ENCODE measurements around the gene SMIM13. TPM values are rescaled to one million over a fixed set of nuclear protein-coding genes. Genes with fewer than 3 reads are reported as not detected.
A peak's percentile ranks its signal among the peaks of the same experiment; 100 is the strongest.
"Not testable (repeated sequence)": the region's sequence is repeated elsewhere in the genome, so short reads cannot be mapped to it uniquely, and the experiment has no call there.

The SMIM13 gene
- polyA plus RNA-seq, 2 of the 4 experiments (the other 2 are of a cell fraction), result 12.7 to 12.8 TPM

DNA sequence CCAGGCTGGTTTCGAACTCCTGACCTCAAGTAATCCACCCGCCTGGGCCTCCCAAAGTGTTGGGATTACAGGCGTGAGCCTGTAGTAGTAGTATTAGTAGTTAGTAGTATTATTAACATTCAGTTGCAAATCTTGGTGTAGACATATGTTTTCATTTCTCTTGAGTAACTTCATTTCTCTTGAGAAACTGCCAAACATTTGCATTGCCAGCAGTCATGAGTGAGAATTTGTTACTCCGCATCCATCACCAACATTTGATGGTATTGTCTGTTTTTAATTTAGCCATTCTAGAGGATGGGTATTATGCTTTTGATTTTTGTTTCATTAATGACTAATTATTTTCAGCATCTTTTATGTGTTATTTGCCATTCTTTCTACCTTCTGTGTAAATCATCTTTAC, 19.4 kb downstream of the SMIM13 start:
- H3K27ac ChIP-seq, result no peak overlapping the region
- CTCF ChIA-PET, result no interaction called here
- peaks cover 13% of the 10 kb centered on the region; the same call in 2 of the 3 replicates for H3K4me1 ChIP-seq
- H3K4me2 ChIP-seq, result no peak overlapping the region
- TF ChIP-seq RAD21 (conservative IDR thresholded peaks at IDR 0.05 in 1 of 2, IDR thresholded peaks at IDR 0.05 in 1 of 2) (no peak), JUNB (IDR thresholded peaks at IDR 0.05) (no peak), PHF8 (IDR thresholded peaks at IDR 0.05; ENCODE audit: borderline replicate concordance, low read depth) (no peak), SREBF2 (IDR thresholded peaks at IDR 0.05) (no peak), FOSL2 (IDR thresholded peaks at IDR 0.05) (no peak), FOSL2 (CRISPR knock-in tag; IDR thresholded peaks at IDR 0.05) (no peak), KDM5A (IDR thresholded peaks at IDR 0.05) (no peak), KDM1A (IDR thresholded peaks at IDR 0.05; ENCODE audit: low read depth) (no peak), CHD2 (IDR thresholded peaks at IDR 0.05; ENCODE audit: low read length, partially characterized antibody) (no peak)
- POLR2A ChIA-PET, result no interaction called here
- H3K9me3 ChIP-seq, result no peaks in the 10 kb centered on the region
- ATAC-seq (no peak), DNase-seq (ENCODE audit: low read depth in 1 of 2, low spot score in 1 of 2) (no peak), FAIRE-seq (no peak)
- H3K4me3 ChIP-seq, result no peak overlapping the region
- WGBS (ENCODE audit: missing lambda C conversion rate), result 94% methylated on average over 4 of the region's 4 CpGs

DNA sequence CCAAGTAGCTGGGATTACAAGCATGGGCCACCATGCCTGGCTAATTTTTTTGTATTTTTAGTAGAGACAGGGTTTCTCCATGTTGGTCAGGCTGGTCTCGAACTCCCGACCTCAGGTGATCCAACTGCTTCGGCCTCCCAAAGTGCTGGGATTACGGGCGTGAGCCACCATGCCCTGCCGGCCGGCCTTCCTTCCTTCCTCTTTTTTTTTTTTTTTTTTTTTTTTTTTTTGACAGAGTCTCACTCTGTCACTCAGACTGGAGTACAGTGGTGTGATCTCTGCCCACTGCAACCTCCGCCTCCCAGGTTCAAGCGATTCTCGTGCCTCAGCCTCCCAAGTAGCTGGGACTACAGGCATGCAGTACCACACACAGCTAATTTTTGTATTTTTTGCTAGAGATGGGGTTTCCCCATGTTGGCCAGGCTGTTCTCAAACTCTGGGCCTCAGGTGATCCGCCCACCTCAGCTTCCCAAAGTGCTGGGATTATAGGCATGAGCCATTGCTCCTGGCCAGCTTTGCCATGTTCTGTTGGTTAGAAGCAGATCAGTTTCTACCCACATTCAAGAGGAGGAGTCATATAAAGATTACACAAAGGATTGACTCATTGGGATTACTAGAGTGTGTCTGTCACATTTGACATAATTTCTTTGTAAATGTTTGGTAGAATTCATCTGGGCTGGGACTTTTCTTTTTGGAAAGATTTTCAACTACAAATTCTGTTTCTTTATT, 22.3 kb downstream of the SMIM13 start:
- POLR2A ChIA-PET; H3K4me3 ChIP-seq; FAIRE-seq; H3K9me3 ChIP-seq; H3K27ac ChIP-seq; TF ChIP-seq FOSL2 (IDR thresholded peaks at IDR 0.05): not testable (repeated sequence)
- H3K4me1 ChIP-seq, result peaks cover 29% of the 10 kb centered on the region
- peak overlapping the region; percentile 6; the same call in 2 of the 3 replicates for H3K4me2 ChIP-seq
- CTCF ChIA-PET, result interaction anchor here (0.9 to 2.8 kb wide), 2 partner anchors 12 to 22 kb away, joined by 3 to 11 read pairs; partner anchors contain the start of gene SMIM13
- peak; percentile 25 to 41 for DNase-seq (ENCODE audit: low read depth in 1 of 2, low spot score in 1 of 2)
- peak; percentile 73 to 82; a peak in 4 of 6 replicates for ATAC-seq
- WGBS (ENCODE audit: missing lambda C conversion rate), result 95% methylated on average over 11 of the region's 11 CpGs
- peak; percentile 33; the same call in 1 of the 2 replicates for TF ChIP-seq FOSL2 (CRISPR knock-in tag; IDR thresholded peaks at IDR 0.05)

DNA sequence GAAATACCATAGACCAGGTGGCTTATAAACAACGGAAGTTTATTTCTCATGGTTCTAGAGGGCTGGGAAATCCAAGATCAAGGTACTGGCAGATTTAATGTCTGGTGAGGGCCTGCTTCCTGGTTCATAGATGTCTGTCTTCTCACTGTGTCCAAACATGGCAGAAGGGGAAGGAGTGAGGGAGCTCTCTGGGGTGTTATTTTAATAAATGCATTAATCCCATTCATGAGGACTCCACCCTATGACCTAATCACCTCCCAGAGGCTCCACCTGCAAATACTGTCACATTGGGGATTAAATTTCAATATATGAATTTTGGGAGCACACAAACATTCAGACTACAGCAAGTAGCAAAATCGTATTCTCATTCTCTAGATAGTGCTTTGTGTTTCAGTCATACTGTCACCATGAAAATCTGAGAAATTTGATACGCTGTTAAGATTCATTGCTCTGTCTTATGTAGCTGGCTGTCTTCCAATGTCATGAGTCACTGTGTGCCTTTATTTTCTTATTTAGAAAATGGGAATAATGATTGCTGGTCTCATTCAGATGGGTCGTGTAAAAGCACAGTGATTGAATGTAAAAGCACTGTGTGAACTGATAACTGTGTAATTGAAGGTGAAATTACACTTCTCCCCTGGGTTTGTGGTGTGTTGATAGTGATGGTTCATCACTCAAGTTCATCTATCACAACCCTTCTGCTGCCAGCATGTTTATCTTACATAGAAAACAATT, 26.8 kb downstream of the SMIM13 start:
- 0 out of 6 replicates have a peak overlapping the region, but pooled peaks of 1 of the 2 experiments have one; percentile 28 for H3K27ac ChIP-seq
- no peak overlapping the region for H3K4me3 ChIP-seq
- TF ChIP-seq, protein P1, sequence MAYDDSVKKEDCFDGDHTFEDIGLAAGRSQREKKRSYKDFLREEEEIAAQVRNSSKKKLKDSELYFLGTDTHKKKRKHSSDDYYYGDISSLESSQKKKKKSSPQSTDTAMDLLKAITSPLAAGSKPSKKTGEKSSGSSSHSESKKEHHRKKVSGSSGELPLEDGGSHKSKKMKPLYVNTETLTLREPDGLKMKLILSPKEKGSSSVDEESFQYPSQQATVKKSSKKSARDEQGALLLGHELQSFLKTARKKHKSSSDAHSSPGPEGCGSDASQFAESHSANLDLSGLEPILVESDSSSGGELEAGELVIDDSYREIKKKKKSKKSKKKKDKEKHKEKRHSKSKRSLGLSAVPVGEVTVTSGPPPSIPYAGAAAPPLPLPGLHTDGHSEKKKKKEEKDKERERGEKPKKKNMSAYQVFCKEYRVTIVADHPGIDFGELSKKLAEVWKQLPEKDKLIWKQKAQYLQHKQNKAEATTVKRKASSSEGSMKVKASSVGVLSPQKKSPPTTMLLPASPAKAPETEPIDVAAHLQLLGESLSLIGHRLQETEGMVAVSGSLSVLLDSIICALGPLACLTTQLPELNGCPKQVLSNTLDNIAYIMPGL (CRISPR knock-in tag; IDR thresholded peaks at IDR 0.05; ENCODE audit: borderline replicate concordance), result no peak
- no peak for TF ChIP-seq FOSL2 (IDR thresholded peaks at IDR 0.05)
- TF ChIP-seq FOSL2 (CRISPR knock-in tag; IDR thresholded peaks at IDR 0.05), result peak; percentile 34; the same call in 1 of the 2 replicates
- TF ChIP-seq, protein P2, sequence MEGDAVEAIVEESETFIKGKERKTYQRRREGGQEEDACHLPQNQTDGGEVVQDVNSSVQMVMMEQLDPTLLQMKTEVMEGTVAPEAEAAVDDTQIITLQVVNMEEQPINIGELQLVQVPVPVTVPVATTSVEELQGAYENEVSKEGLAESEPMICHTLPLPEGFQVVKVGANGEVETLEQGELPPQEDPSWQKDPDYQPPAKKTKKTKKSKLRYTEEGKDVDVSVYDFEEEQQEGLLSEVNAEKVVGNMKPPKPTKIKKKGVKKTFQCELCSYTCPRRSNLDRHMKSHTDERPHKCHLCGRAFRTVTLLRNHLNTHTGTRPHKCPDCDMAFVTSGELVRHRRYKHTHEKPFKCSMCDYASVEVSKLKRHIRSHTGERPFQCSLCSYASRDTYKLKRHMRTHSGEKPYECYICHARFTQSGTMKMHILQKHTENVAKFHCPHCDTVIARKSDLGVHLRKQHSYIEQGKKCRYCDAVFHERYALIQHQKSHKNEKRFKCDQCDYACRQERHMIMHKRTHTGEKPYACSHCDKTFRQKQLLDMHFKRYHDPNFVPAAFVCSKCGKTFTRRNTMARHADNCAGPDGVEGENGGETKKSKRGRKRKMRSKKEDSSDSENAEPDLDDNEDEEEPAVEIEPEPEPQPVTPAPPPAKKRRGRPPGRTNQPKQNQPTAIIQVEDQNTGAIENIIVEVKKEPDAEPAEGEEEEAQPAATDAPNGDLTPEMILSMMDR (IDR thresholded peaks at IDR 0.05), result no peak
- TF ChIP-seq MAZ (IDR thresholded peaks at IDR 0.05; ENCODE audit: borderline replicate concordance, low read depth, low read length), result no peak
- ChIA-PET POLR2A (no interaction called here), CTCF (interaction anchor here (0.8 to 1.2 kb wide), 2 partner anchors 25 to 375 kb away, joined by 4 read pairs; no protein-coding TSS in a partner anchor)
- peak overlapping the region; percentile 60 for H3K4me2 ChIP-seq
- 36% methylated on average over 4 of the region's 4 CpGs for WGBS (ENCODE audit: missing lambda C conversion rate)
- DNase-seq (ENCODE audit: low read depth in 1 of 2, low spot score in 1 of 2), result no peak
- peaks cover 40% of the 10 kb centered on the region for H3K4me1 ChIP-seq
- peak; percentile 13 to 27; a peak in 3 of 6 replicates for ATAC-seq
- no peaks in the 10 kb centered on the region for H3K9me3 ChIP-seq
- no peak for FAIRE-seq

DNA sequence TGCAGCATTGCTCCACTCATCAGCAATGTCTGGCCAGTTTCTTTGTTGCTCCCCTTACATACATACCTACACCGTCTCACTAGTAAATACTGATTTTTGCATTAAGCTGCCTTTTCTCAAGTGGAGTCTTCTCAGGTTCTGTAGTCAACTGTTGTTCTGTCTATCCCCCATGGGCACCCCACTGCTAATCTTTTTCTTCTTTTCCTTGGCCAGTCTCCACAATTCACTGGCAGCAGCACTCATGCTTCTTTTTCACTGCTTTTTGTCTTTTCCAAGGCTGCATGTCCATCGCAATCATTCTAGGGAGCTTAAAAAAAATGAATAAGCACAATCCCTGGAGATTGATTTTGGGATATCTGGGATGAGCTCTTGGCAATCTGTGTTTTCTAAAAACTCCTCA, 28.2 kb downstream of the SMIM13 start:
- POLR2A ChIA-PET, result no interaction called here
- no peak overlapping the region for H3K4me2 ChIP-seq
- 88% methylated on average over 2 of the region's 2 CpGs for WGBS (ENCODE audit: missing lambda C conversion rate)
- ATAC-seq (no peak), FAIRE-seq (no peak), DNase-seq (ENCODE audit: low read depth in 1 of 2, low spot score in 1 of 2) (no peak)
- CTCF ChIA-PET, result no interaction called here
- no peak overlapping the region for H3K27ac ChIP-seq
- no peak for TF ChIP-seq SREBF2 (IDR thresholded peaks at IDR 0.05)
- no peak for TF ChIP-seq JUNB (IDR thresholded peaks at IDR 0.05)
- no peak for TF ChIP-seq FOSB (CRISPR knock-in tag; IDR thresholded peaks at IDR 0.05)
- no peak for TF ChIP-seq CHD2 (IDR thresholded peaks at IDR 0.05; ENCODE audit: low read length, partially characterized antibody)
- H3K4me1 ChIP-seq, result peaks cover 37% of the 10 kb centered on the region
- no peak overlapping the region for H3K4me3 ChIP-seq
- no peaks in the 10 kb centered on the region for H3K9me3 ChIP-seq

All from A549 (cell line).